DOHH2 (cell line): ENCODE data around the gene GUCA1A.

ENCODE experiments used
- CTCF ChIP-seq: fragments of 200-600 bp; sonication (generic); IDR thresholded peaks from one replicate; pipeline ENCODE4 v1.5.1; 2014; ENCODE audit warnings: antibody characterized with exemption, mild to moderate bottlenecking, low read depth, low read length; ENCODE audit not compliant: poor library complexity, severe bottlenecking
- EZH2phosphoT487 ChIP-seq: fragments of 200-600 bp; sonication (generic); IDR thresholded peaks from 2 replicates; pipeline ENCODE4 v1.6.1; 2017; ENCODE audit warnings: borderline replicate concordance, mild to moderate bottlenecking, antibody characterized with exemption, low read length, moderate library complexity, mixed read lengths

GRCh38 chr6:42200035-42200434, 26.9 kb downstream of the GUCA1A start:
- TF ChIP-seq CTCF (no peak), EZH2phosphoT487 (no peak)
